ENCODE measurements around the gene MSI2. TPM values are rescaled to one million over a fixed set of nuclear protein-coding genes. Genes with fewer than 3 reads are reported as not detected.

MSI2 gene
- total and polyA plus RNA-seq, 12 donors, result 25.5 to 135 (median 121) TPM

GRCh38 chr17:57210972-57211411, 45.3 kb upstream of the MSI2 start:
- DNase-seq, result no peak
- no peak overlapping the region for H3K27ac ChIP-seq
- no peaks in the 10 kb centered on the region for H3K4me1 ChIP-seq
- TF ChIP-seq CTCF (IDR thresholded peaks at IDR 0.05), result no peak
- no peaks in the 10 kb centered on the region for H3K27me3 ChIP-seq
- intact Hi-C loops (cut with DNase I), result no loop called here
- H3K4me3 ChIP-seq, result no peak overlapping the region
- ATAC-seq, result no peak
- WGBS, 2 donors, result 54 to 62% methylated on average over 3 of the region's 3 CpGs
- no peaks in the 10 kb centered on the region for H3K36me3 ChIP-seq
- H3K9me3 ChIP-seq, result peaks cover 0 to 27% (median 8%) of the 10 kb centered on the region in 11 donors

- intact Hi-C loops (cut with DNase I), result no loop called here
- no peaks in the 10 kb centered on the region for H3K36me3 ChIP-seq
- H3K27me3 ChIP-seq, result no peaks in the 10 kb centered on the region
- H3K4me3 ChIP-seq, result no peak overlapping the region
- DNase-seq (no peak), ATAC-seq (no peak)
- no peak overlapping the region for H3K27ac ChIP-seq
- TF ChIP-seq CTCF (IDR thresholded peaks at IDR 0.05), result no peak
- H3K9me3 ChIP-seq, result peaks cover 0 to 27% (median 8%) of the 10 kb centered on the region in 11 donors
- H3K4me1 ChIP-seq, result no peaks in the 10 kb centered on the region
- WGBS, 2 donors, result 66 to 73% methylated on average over 4 of the region's 4 CpGs
Observed at GRCh38 chr17:57211543-57211942, 44.8 kb upstream of the MSI2 start.

- Histone ChIP-seq H3K27me3 (peaks cover 0 to 6% (median 0%) of the 10 kb centered on the region in 7 donors), H3K4me3 (no peak overlapping the region), H3K9me3 (peaks cover 0 to 14% (median under 1%) of the 10 kb centered on the region in 11 donors), H3K4me1 (no peaks in the 10 kb centered on the region), H3K27ac (no peak overlapping the region), H3K36me3 (no peaks in the 10 kb centered on the region)
- 87 to 90% methylated on average over 5 of the region's 5 CpGs for WGBS, 2 donors
- ATAC-seq (no peak), DNase-seq (no peak)
- intact Hi-C loops (cut with DNase I), result no loop called here
- no peak for TF ChIP-seq CTCF (IDR thresholded peaks at IDR 0.05)
Observed at GRCh38 chr17:57213180-57213825, 43.0 kb upstream of the MSI2 start.

- DNase-seq (no peak), ATAC-seq (no peak)
- 71 to 85% methylated on average over 8 of the region's 8 CpGs for WGBS, 2 donors
- H3K36me3 ChIP-seq, result no peaks in the 10 kb centered on the region
- intact Hi-C loops (cut with DNase I), result no loop called here
- H3K27me3 ChIP-seq, result peaks cover 0 to 6% (median 0%) of the 10 kb centered on the region in 7 donors
- TF ChIP-seq CTCF (IDR thresholded peaks at IDR 0.05), result no peak
- H3K9me3 ChIP-seq, result no peaks in the 10 kb centered on the region
- no peaks in the 10 kb centered on the region for H3K4me1 ChIP-seq
- H3K27ac ChIP-seq, result no peak overlapping the region
- H3K4me3 ChIP-seq, result no peak overlapping the region
Observed at GRCh38 chr17:57215317-57215716, 41.0 kb upstream of the MSI2 start.
